ENCODE results near the gene EML4. TPM values are rescaled to one million over a fixed set of nuclear protein-coding genes. Genes with fewer than 3 reads are reported as not detected.

EML4 gene
- total and polyA plus RNA-seq, 4 experiments from 2014 or later = 52.8 to 172 (median 140) TPM

GRCh38 chr2:42189235-42189566, 20.0 kb downstream of the EML4 start:
- ChIA-PET POLR2A (ENCODE audit: partially characterized antibody) (interaction anchor here (1.6 to 2.4 kb wide), 2 partner anchors 18 to 84 kb away, joined by 7 to 10 read pairs; no protein-coding TSS in a partner anchor), CTCF (ENCODE audit: partially characterized antibody) (interaction anchor here (1.4 to 2.8 kb wide), 4 partner anchors 19 to 102 kb away, joined by 3 to 11 read pairs (median 9); no protein-coding TSS in a partner anchor)
- no peak for DNase-seq
- Mint-ChIP-seq H3K36me3 (peaks cover 13 to 29% of the 10 kb centered on the region in 2 donors), H3K4me1 (peaks cover 57 to 90% (median 72%) of the 10 kb centered on the region in 4 donors), H3K27ac (peak overlapping the region in 6 of 7 donors; percentile 7 to 48 (median 28)), H3K9me3 (no peaks in the 10 kb centered on the region), H3K27me3 (no peaks in the 10 kb centered on the region), H3K4me3 (peak overlapping the region in 2 of 8 donors; percentile 8 to 62)
- Histone ChIP-seq H3K27me3 (ENCODE audit: insufficient read depth, low read length) (no peaks in the 10 kb centered on the region), H3K36me3 (ENCODE audit: insufficient read depth, low read length) (no peaks in the 10 kb centered on the region), H3K9me3 (ENCODE audit: control insufficient read depth in 1 of 2, low read length in 2 of 2) (no peaks in the 10 kb centered on the region), H3K27ac (ENCODE audit: low read depth, low read length) (no peak overlapping the region), H3K4me3 (ENCODE audit: low read length in 2 of 2) (no peak overlapping the region), H3K4me1 (ENCODE audit: insufficient read depth, low read length) (peaks cover 92% of the 10 kb centered on the region)
- intact Hi-C loops (cut with micrococcal nuclease) = no loop called here

GRCh38 chr2:42190191-42190590, 21.0 kb downstream of the EML4 start:
- Mint-ChIP-seq H3K27ac (peak overlapping the region in 5 of 7 donors; percentile 1 to 75 (median 32)), H3K4me3 (peak overlapping the region in 5 of 8 donors; percentile 6 to 57 (median 26)), H3K27me3 (no peaks in the 10 kb centered on the region), H3K9me3 (no peaks in the 10 kb centered on the region), H3K36me3 (peaks cover 9 to 27% of the 10 kb centered on the region in 2 donors), H3K4me1 (peaks cover 54 to 90% (median 69%) of the 10 kb centered on the region in 4 donors)
- H3K27me3 ChIP-seq (ENCODE audit: insufficient read depth, low read length) = no peaks in the 10 kb centered on the region
- H3K27ac ChIP-seq (ENCODE audit: low read depth, low read length) = peak overlapping the region; percentile 31
- intact Hi-C loops (cut with micrococcal nuclease) = no loop called here
- DNase-seq = no peak
- POLR2A ChIA-PET (ENCODE audit: partially characterized antibody) = interaction anchor here (1.3 to 2.4 kb wide), 3 partner anchors 10 to 85 kb away, joined by 5 to 10 read pairs (median 7); no protein-coding TSS in a partner anchor
- CTCF ChIA-PET (ENCODE audit: partially characterized antibody) = interaction anchor here (1.0 to 2.8 kb wide), 5 partner anchors 18 to 103 kb away, joined by 3 to 11 read pairs (median 8); no protein-coding TSS in a partner anchor
- H3K4me3 ChIP-seq (ENCODE audit: low read length in 2 of 2) = no peak overlapping the region
- no peaks in the 10 kb centered on the region for H3K36me3 ChIP-seq (ENCODE audit: insufficient read depth, low read length)
- no peaks in the 10 kb centered on the region for H3K9me3 ChIP-seq (ENCODE audit: control insufficient read depth in 1 of 2, low read length in 2 of 2)
- H3K4me1 ChIP-seq (ENCODE audit: insufficient read depth, low read length) = peaks cover 93% of the 10 kb centered on the region

DNA sequence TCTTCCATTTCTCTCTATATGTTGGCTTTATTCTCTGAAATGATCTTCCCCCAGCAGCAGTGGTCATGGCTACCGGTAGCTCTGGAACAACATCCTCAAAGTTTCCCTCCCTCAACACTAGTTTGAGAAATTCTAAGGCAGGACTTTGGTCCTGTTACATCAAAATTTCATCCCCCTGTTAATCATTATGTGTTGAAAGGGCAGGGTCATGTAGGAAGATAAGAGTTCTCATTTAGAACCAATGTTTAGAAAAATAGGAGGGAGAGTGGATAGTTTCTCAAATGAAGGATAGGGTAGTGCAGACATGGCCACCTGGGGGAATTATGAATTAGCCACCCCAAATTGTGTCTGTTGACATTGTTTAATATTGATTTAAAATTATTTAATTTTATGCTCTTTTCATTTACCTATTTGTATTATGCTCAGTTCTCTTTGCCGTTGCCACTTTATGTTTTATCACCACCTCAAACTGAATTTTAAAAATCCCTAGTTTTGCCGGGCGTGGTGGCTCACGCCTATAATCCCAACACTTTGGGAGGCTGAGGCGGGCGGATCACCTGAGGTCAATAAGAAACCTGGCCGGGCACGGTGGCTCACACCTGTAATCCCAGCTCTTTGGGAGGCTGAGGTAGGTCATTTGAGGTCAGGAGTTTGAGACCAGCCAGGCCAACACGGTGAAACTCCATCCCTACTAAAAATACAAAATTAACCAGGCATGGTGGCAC, 22.3 kb downstream of the EML4 start:
- Histone ChIP-seq H3K4me3 (ENCODE audit: low read length in 2 of 2) (no peak overlapping the region), H3K36me3 (ENCODE audit: insufficient read depth, low read length) (no peaks in the 10 kb centered on the region), H3K9me3 (ENCODE audit: control insufficient read depth in 1 of 2, low read length in 2 of 2) (no peaks in the 10 kb centered on the region), H3K4me1 (ENCODE audit: insufficient read depth, low read length) (peaks cover 93% of the 10 kb centered on the region), H3K27me3 (ENCODE audit: insufficient read depth, low read length) (no peaks in the 10 kb centered on the region), H3K27ac (ENCODE audit: low read depth, low read length) (no peak overlapping the region)
- H3K27ac Mint-ChIP-seq = peak overlapping the region; percentile 36 to 94 (median 68)
- intact Hi-C loops (cut with micrococcal nuclease) = no loop called here
- POLR2A ChIA-PET (ENCODE audit: partially characterized antibody) = interaction anchor here (0.9 to 2.4 kb wide), 3 partner anchors 11 to 66 kb away, joined by 3 to 10 read pairs (median 5); no protein-coding TSS in a partner anchor
- peaks cover 9 to 20% of the 10 kb centered on the region in 2 donors for H3K36me3 Mint-ChIP-seq
- no peaks in the 10 kb centered on the region for H3K27me3 Mint-ChIP-seq
- no peak for DNase-seq
- H3K9me3 Mint-ChIP-seq = no peaks in the 10 kb centered on the region
- H3K4me3 Mint-ChIP-seq = peak overlapping the region in 6 of 8 donors; percentile 10 to 67 (median 38)
- CTCF ChIA-PET (ENCODE audit: partially characterized antibody) = interaction anchor here (1.9 to 2.8 kb wide), 2 partner anchors 92 to 104 kb away, joined by 8 to 10 read pairs; no protein-coding TSS in a partner anchor
- peaks cover 52 to 89% (median 68%) of the 10 kb centered on the region in 4 donors for H3K4me1 Mint-ChIP-seq

- no peak for DNase-seq
- H3K4me3 ChIP-seq (ENCODE audit: low read length in 2 of 2) = no peak overlapping the region
- intact Hi-C loops (cut with micrococcal nuclease) = no loop called here
- Mint-ChIP-seq H3K27ac (peak overlapping the region in 5 of 7 donors; percentile 49 to 86 (median 59)), H3K9me3 (no peaks in the 10 kb centered on the region), H3K4me3 (peak overlapping the region in 2 of 8 donors; percentile 11 to 38), H3K27me3 (no peaks in the 10 kb centered on the region), H3K36me3 (peaks cover 13 to 22% of the 10 kb centered on the region in 2 donors), H3K4me1 (peaks cover 56 to 92% (median 72%) of the 10 kb centered on the region in 4 donors)
- ChIA-PET POLR2A (ENCODE audit: partially characterized antibody) (interaction anchor here (0.9 kb wide), 1 partner anchor 66 kb away, joined by 3 read pairs; no protein-coding TSS in a partner anchor), CTCF (ENCODE audit: partially characterized antibody) (no interaction called here)
- H3K36me3 ChIP-seq (ENCODE audit: insufficient read depth, low read length) = no peaks in the 10 kb centered on the region
- H3K27ac ChIP-seq (ENCODE audit: low read depth, low read length) = no peak overlapping the region
- peaks cover 95% of the 10 kb centered on the region for H3K4me1 ChIP-seq (ENCODE audit: insufficient read depth, low read length)
- H3K27me3 ChIP-seq (ENCODE audit: insufficient read depth, low read length) = no peaks in the 10 kb centered on the region
- H3K9me3 ChIP-seq (ENCODE audit: control insufficient read depth in 1 of 2, low read length in 2 of 2) = no peaks in the 10 kb centered on the region
Observed at GRCh38 chr2:42192010-42192373, 22.8 kb downstream of the EML4 start.

- peak overlapping the region; percentile 34 to 86 (median 59) for H3K27ac Mint-ChIP-seq
Observed at GRCh38 chr2:42192652-42193566, 23.8 kb downstream of the EML4 start.

DNA sequence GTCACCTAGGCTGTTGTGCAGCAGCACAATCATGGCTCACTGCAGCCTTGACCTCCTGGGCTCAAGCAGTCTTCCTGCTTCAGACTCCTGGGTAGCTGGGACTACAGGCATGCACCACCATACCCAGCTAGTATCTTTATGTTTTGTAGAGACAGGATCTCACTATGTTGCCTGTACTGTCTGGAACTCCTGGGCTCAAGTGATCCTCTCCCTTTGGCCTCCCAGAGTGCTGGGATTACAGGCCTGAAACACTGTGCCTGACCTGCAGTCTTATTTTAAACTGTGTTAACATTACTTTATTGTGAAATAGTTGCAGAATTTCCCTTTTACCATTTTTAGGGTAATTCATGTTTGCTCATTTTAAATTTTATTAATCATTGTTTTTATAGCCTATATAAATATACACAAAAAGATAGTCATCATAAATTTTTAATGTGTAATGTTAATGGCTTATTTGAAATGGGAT, 24.6 kb downstream of the EML4 start:
- Mint-ChIP-seq H3K4me1 (peaks cover 57 to 94% (median 72%) of the 10 kb centered on the region in 4 donors), H3K27me3 (no peaks in the 10 kb centered on the region), H3K36me3 (peaks cover 4 to 16% of the 10 kb centered on the region in 2 donors), H3K27ac (peak overlapping the region; percentile 19 to 84 (median 62)), H3K4me3 (peak overlapping the region in 7 of 8 donors; percentile 54 to 82 (median 75)), H3K9me3 (no peaks in the 10 kb centered on the region)
- H3K27me3 ChIP-seq (ENCODE audit: insufficient read depth, low read length) = no peaks in the 10 kb centered on the region
- DNase-seq = no peak
- POLR2A ChIA-PET (ENCODE audit: partially characterized antibody) = interaction anchor here (1.0 to 2.0 kb wide), 5 partner anchors 15 to 97 kb away, joined by 4 to 7 read pairs (median 5); no protein-coding TSS in a partner anchor
- intact Hi-C loops (cut with micrococcal nuclease) = no loop called here
- H3K4me1 ChIP-seq (ENCODE audit: insufficient read depth, low read length) = peaks cover 100% of the 10 kb centered on the region
- H3K27ac ChIP-seq (ENCODE audit: low read depth, low read length) = no peak overlapping the region
- no peaks in the 10 kb centered on the region for H3K36me3 ChIP-seq (ENCODE audit: insufficient read depth, low read length)
- no peak overlapping the region for H3K4me3 ChIP-seq (ENCODE audit: low read length in 2 of 2)
- H3K9me3 ChIP-seq (ENCODE audit: control insufficient read depth in 1 of 2, low read length in 2 of 2) = no peaks in the 10 kb centered on the region
- CTCF ChIA-PET (ENCODE audit: partially characterized antibody) = interaction anchor here (0.5 to 4.3 kb wide), 12 partner anchors 8 to 323 kb away, joined by 3 to 128 read pairs (median 4); no protein-coding TSS in a partner anchor

More at GRCh38 chr2:42192652-42193566, 23.8 kb downstream of the EML4 start:
- no peak overlapping the region for H3K4me3 ChIP-seq (ENCODE audit: low read length in 2 of 2)
- peaks cover 99% of the 10 kb centered on the region for H3K4me1 ChIP-seq (ENCODE audit: insufficient read depth, low read length)
- no peaks in the 10 kb centered on the region for H3K36me3 ChIP-seq (ENCODE audit: insufficient read depth, low read length)
- Mint-ChIP-seq H3K27me3 (no peaks in the 10 kb centered on the region), H3K4me3 (peak overlapping the region; percentile 54 to 82 (median 74)), H3K4me1 (peaks cover 50 to 88% (median 68%) of the 10 kb centered on the region in 4 donors), H3K9me3 (no peaks in the 10 kb centered on the region), H3K36me3 (peaks cover 5 to 16% of the 10 kb centered on the region in 2 donors)
- ChIA-PET POLR2A (ENCODE audit: partially characterized antibody) (interaction anchor here (1.0 to 2.0 kb wide), 6 partner anchors 14 to 97 kb away, joined by 3 to 7 read pairs (median 4); no protein-coding TSS in a partner anchor), CTCF (ENCODE audit: partially characterized antibody) (interaction anchor here (0.9 to 4.3 kb wide), 5 partner anchors 60 to 96 kb away, joined by 3 to 128 read pairs (median 4); no protein-coding TSS in a partner anchor)
- intact Hi-C loops (cut with micrococcal nuclease) = no loop called here
- DNase-seq = no peak
- no peak overlapping the region for H3K27ac ChIP-seq (ENCODE audit: low read depth, low read length)
- no peaks in the 10 kb centered on the region for H3K9me3 ChIP-seq (ENCODE audit: control insufficient read depth in 1 of 2, low read length in 2 of 2)
- no peaks in the 10 kb centered on the region for H3K27me3 ChIP-seq (ENCODE audit: insufficient read depth, low read length)
